ENCODE data around the gene ANO9.
"Not testable (repeated sequence)": the region's sequence is repeated elsewhere in the genome, so short reads cannot be mapped to it uniquely, and the experiment has no call there.

Gene ANO9

DNA sequence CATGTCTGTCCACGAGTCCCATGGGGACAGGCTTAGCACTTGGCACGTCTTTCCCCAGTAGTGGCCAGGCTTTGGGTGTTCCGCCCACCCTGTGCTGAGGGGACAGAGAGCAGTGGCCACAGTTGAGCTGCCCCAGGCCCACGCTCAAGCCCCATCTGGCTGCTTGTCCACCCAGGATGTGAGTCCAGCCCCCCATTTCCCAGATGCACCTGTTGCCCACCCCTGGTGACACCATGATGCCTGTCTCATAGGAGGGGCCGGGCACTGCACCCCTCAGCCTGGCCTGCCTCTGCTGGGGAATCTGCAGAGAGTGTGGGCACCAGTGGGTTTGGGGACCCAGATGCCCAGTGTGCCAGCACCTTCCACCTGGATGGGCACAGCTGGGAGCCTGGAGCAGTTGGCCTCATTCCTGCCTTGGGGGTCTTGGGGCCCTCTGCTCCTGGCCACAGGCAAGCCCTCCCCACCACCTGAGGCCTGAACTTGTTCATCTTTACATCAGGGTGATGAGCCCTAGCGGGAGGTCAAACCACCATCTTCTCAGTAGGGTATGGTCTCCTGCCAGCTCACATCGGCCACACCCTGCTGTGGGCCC, 32.7 kb downstream of the ANO9 start:
- H3K36me3 Mint-ChIP-seq, result no peaks in the 10 kb centered on the region
- no peaks in the 10 kb centered on the region for H3K27me3 Mint-ChIP-seq
- H3K4me1 Mint-ChIP-seq, result peaks cover 25% of the 10 kb centered on the region
- H3K27ac Mint-ChIP-seq, result no peak overlapping the region
- no peak overlapping the region for H3K4me3 Mint-ChIP-seq
- H3K9me3 Mint-ChIP-seq, result no peaks in the 10 kb centered on the region

DNA sequence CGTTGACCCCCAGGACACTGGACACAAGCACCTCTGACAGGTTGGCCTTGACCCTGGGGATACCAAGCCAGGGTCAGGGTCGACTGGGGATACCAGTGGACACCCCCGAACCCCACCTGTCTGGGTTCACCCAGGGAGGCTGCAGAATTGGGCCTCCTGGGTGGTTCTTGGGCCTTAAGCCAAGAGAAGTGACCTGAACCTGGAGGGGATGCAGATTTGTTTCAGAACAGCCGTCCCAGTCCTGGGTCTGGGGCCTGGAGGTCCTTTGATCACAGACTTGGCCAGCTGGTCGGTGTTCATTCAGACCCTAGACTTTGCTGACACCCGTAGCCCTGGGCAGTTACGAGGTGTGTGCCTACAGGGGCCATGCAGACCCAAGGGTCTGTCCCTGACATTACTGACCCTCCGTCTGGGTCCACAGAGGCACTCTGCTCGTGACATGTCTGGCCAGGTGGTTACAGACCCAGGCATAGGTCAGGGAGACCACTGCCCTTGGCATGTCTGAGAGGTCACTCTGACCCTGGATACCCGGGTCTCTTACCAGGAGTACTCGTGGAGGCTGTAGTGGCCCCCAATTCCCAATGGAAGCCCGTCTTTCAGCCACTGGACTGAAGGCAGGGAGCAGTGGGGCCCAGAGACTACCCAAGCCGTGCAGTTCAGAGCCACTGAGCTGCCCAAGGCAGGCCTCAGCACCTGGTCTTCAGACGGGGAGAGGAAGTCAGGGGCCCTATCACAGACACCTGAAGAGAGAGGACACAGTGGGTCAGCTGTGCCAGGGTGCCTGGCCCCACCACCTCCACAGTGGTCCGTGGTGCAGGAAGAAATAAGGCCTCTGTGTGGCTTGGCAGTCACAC, 33.4 kb downstream of the ANO9 start:
- no peaks in the 10 kb centered on the region for H3K27me3 Mint-ChIP-seq
- no peaks in the 10 kb centered on the region for H3K9me3 Mint-ChIP-seq
- peaks cover 23% of the 10 kb centered on the region for H3K4me1 Mint-ChIP-seq
- H3K36me3 Mint-ChIP-seq, result no peaks in the 10 kb centered on the region
- H3K4me3 Mint-ChIP-seq, result no peak overlapping the region
- no peak overlapping the region for H3K27ac Mint-ChIP-seq

GRCh38 chr11:407651-408123, 34.1 kb downstream of the ANO9 start:
- Mint-ChIP-seq H3K36me3 (no peaks in the 10 kb centered on the region), H3K4me3 (no peak overlapping the region), H3K27me3 (no peaks in the 10 kb centered on the region), H3K4me1 (peaks cover 17% of the 10 kb centered on the region), H3K9me3 (no peaks in the 10 kb centered on the region), H3K27ac (no peak overlapping the region)

- peaks cover 17% of the 10 kb centered on the region for H3K4me1 Mint-ChIP-seq
- H3K9me3 Mint-ChIP-seq, result no peaks in the 10 kb centered on the region
- no peak overlapping the region for H3K27ac Mint-ChIP-seq
- H3K27me3 Mint-ChIP-seq, result no peaks in the 10 kb centered on the region
- H3K4me3 Mint-ChIP-seq, result no peak overlapping the region
- H3K36me3 Mint-ChIP-seq, result no peaks in the 10 kb centered on the region
These were observed 34.8 kb downstream of the ANO9 start for GRCh38 chr11:406796-407650.

DNA sequence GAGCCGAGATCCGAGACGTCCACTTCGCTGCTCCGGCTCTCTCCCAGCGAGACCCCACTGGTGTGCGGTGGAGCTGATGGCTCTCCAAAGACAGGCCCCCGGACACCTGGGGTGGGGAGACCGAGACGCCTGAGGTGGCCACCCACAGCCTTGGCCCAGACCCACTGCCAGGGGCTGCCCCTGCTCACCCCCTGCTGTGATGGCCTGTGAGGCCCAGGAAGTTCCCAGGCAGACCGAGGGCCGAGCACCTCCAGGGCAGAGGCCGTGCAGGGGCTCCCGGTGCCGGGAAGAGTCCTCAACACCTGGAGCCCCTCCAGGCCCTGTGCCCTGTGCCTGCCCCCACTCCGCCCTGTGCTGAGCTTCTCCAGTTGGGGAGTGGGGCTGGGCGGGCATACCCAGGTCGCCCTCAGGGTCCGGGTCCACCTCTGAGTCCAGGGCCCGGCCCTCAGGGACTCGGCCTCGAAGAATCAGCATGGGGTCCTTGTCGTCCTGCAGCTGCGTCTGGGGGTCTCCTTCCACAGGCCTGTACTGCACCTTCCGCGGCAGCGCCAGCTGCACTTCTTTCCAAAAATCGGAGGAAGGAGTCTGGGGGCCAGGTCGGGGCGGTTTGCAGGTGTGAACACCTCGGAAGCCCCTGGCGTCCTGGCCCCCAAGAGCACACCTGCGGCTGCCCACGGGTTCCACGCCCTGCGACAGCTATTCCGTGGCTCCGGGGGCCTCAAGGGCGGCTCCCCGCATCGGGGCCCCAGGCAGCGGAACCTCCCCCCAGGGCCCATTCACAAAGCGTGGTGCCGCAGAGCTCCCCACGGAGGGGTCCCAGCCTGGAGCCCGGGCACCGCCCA, 35.6 kb downstream of the ANO9 start:
- H3K27ac Mint-ChIP-seq, result no peak overlapping the region
- H3K27me3 Mint-ChIP-seq, result no peaks in the 10 kb centered on the region
- peak overlapping the region; percentile 26 for H3K4me3 Mint-ChIP-seq
- H3K4me1 Mint-ChIP-seq, result peaks cover 17% of the 10 kb centered on the region
- no peaks in the 10 kb centered on the region for H3K36me3 Mint-ChIP-seq
- H3K9me3 Mint-ChIP-seq, result no peaks in the 10 kb centered on the region

GRCh38 chr11:405323-405953, 36.4 kb downstream of the ANO9 start:
- Mint-ChIP-seq H3K27ac (no peak overlapping the region), H3K36me3 (no peaks in the 10 kb centered on the region), H3K4me1 (peaks cover 17% of the 10 kb centered on the region), H3K4me3 (peak overlapping the region; percentile 26), H3K9me3 (no peaks in the 10 kb centered on the region), H3K27me3 (no peaks in the 10 kb centered on the region)

DNA sequence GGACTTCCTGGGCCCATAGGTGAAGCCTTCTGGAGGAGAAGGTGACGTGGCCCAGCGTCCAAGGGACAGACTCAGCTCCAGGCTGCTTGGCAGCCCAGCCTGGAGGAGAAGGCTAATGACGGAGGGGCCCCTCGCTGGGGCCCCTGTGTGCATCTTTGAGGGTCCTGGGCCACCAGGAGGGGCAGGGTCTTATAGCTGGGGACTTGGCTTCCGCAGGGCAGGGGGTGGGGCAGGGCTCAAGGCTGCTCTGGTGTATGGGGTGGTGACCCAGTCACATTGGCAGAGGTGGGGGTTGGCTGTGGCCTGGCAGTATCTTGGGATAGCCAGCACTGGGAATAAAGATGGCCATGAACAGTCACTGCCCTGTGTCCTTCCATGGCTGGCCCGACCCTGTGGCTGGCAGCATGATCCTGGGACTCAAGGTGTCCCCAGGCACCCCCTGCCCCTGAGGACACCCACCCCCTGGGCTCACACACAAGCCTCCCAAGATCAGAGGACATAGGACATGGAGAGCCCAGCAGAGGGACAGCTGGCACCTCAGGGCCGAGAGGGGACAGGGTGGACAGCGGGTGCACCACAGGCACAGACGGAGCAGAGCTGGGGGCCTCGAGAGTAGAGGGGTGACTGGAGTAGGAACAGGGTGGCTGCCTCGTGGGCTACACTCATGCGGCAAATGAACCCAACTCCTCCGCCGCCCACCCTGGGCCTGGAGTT, 37.1 kb downstream of the ANO9 start:
- Mint-ChIP-seq H3K36me3 (no peaks in the 10 kb centered on the region), H3K27ac (no peak overlapping the region)

GRCh38 chr11:403761-404431, 37.9 kb downstream of the ANO9 start:
- H3K4me3 Mint-ChIP-seq, result no peak overlapping the region
- no peaks in the 10 kb centered on the region for H3K27me3 Mint-ChIP-seq
- H3K27ac Mint-ChIP-seq, result no peak overlapping the region
- H3K9me3 Mint-ChIP-seq, result no peaks in the 10 kb centered on the region
- H3K36me3 Mint-ChIP-seq, result no peaks in the 10 kb centered on the region
- H3K4me1 Mint-ChIP-seq, result peaks cover 10% of the 10 kb centered on the region

More for the DNA sequence above, 37.1 kb downstream of the ANO9 start:
- H3K4me3 Mint-ChIP-seq, result no peak overlapping the region
- H3K4me1 Mint-ChIP-seq, result peaks cover 15% of the 10 kb centered on the region
- no peaks in the 10 kb centered on the region for H3K9me3 Mint-ChIP-seq
- H3K27me3 Mint-ChIP-seq, result no peaks in the 10 kb centered on the region

DNA sequence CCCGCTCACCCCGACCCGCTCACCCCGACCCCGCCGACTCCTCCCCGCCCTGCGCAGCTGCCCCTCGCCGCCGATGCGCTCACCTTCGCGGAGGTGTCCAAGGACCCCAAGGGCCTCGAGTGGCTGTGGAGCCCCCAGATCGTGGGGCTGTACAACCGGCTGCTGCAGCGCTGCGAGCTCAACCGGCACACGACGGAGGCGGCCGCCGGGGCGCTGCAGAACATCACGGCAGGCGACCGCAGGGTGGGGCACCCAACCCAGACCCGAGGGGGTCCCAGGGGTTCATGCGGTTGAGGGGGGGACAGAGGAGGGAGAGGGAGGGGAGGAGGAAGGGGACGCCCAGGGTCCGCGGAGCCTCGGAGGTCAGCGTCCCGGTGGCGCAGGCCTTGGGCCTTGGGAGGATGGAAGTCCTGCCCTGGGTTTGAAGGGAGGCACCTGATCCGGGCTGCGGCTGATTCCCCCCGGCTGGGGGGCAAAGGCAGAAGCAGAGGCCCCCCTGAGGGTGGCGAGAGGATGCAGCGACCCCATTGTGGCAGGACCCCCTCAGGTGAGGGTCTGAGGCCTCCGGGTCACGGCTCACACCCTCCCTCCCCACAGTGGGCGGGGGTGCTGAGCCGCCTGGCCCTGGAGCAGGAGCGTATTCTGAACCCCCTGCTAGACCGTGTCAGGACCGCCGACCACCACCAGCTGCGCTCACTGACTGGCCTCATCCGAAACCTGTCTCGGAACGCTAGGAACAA, 38.6 kb downstream of the ANO9 start:
- no peaks in the 10 kb centered on the region for H3K27me3 Mint-ChIP-seq
- H3K4me3 Mint-ChIP-seq, result no peak overlapping the region
- H3K27ac Mint-ChIP-seq, result no peak overlapping the region
- H3K36me3 Mint-ChIP-seq, result no peaks in the 10 kb centered on the region
- H3K9me3 Mint-ChIP-seq, result no peaks in the 10 kb centered on the region
- H3K4me1 Mint-ChIP-seq, result peaks cover 10% of the 10 kb centered on the region

DNA sequence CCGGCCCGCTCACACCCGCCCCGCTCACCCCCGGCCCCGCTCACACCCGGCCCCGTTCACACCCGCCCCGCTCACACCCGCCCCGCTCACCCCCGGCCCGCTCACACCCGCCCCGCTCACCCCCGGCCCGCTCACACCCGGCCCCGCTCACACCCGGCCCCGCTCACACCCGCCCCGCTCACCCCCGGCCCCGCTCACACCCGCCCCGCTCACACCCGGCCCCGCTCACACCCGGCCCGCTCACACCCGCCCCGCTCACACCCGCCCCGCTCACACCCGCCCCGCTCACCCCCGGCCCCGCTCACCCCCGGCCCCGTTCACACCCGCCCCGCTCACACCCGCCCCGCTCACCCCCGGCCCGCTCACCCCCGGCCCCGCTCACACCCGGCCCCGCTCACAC, 40.6 kb downstream of the ANO9 start:
- H3K27me3 Mint-ChIP-seq, H3K9me3 Mint-ChIP-seq, H3K27ac Mint-ChIP-seq, H3K4me1 Mint-ChIP-seq, H3K36me3 Mint-ChIP-seq, H3K4me3 Mint-ChIP-seq: not testable (repeated sequence)

GRCh38 chr11:400241-400689, 41.5 kb downstream of the ANO9 start:
- Mint-ChIP-seq H3K4me3 (no peak overlapping the region), H3K27me3 (no peaks in the 10 kb centered on the region), H3K36me3 (no peaks in the 10 kb centered on the region), H3K27ac (no peak overlapping the region), H3K9me3 (no peaks in the 10 kb centered on the region), H3K4me1 (peaks cover 2% of the 10 kb centered on the region)

- Mint-ChIP-seq H3K27me3 (no peaks in the 10 kb centered on the region), H3K9me3 (no peaks in the 10 kb centered on the region)
These were observed 42.0 kb downstream of the ANO9 start for GRCh38 chr11:399731-400211.

DNA sequence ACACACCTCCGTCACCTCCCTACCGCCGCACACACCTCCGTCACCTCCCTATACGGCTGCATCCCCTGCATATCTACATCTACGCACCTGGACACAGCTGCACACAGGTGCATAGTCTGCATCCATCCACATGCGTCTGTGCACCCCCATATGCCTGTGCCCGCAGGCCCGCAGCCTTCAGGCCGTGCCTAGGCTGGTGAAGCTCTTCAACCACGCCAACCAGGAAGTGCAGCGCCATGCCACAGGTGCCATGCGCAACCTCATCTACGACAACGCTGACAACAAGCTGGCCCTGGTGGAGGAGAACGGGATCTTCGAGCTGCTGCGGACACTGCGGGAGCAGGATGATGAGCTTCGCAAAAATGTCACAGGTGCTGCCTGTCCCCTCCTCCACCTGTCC, 43.0 kb downstream of the ANO9 start:
- Mint-ChIP-seq H3K4me3 (no peak overlapping the region), H3K9me3 (no peaks in the 10 kb centered on the region), H3K27me3 (no peaks in the 10 kb centered on the region), H3K4me1 (no peaks in the 10 kb centered on the region), H3K36me3 (no peaks in the 10 kb centered on the region), H3K27ac (no peak overlapping the region)

More at GRCh38 chr11:399731-400211, 42.0 kb downstream of the ANO9 start:
- H3K4me3 Mint-ChIP-seq, result no peak overlapping the region
- no peaks in the 10 kb centered on the region for H3K36me3 Mint-ChIP-seq
- H3K4me1 Mint-ChIP-seq, result no peaks in the 10 kb centered on the region
- H3K27ac Mint-ChIP-seq, result no peak overlapping the region

Measured in activated naive CD4-positive, alpha-beta T cell treated with anti-CD3 and anti-CD28 coated beads, Interleukin-2, amount 50 U/mL, for 24 hours (primary cell).